ENCODE results near the gene DNAJB8. TPM values are rescaled to one million over a fixed set of nuclear protein-coding genes. Genes with fewer than 3 reads are reported as not detected.

Gene DNAJB8
- total RNA-seq, 1 donor from 2014 or later, result not detected

GRCh38 chr3:128424508-128425069, 42.1 kb downstream of the DNAJB8 start:
- ATAC-seq, result no peak
- intact Hi-C loops (cut with DNase I), result no loop called here

GRCh38 chr3:128423525-128424147, 43.1 kb downstream of the DNAJB8 start:
- ATAC-seq (no peak), DNase-seq (no peak)
- peaks cover 8% of the 10 kb centered on the region for H3K4me1 ChIP-seq
- peaks cover 17% of the 10 kb centered on the region for H3K27me3 ChIP-seq (ENCODE audit: low read depth)
- no peak overlapping the region for H3K27ac ChIP-seq
- no peaks in the 10 kb centered on the region for H3K36me3 ChIP-seq
- H3K9me3 ChIP-seq, result no peaks in the 10 kb centered on the region
- H3K4me3 ChIP-seq, result no peak overlapping the region
- TF ChIP-seq, protein P1, sequence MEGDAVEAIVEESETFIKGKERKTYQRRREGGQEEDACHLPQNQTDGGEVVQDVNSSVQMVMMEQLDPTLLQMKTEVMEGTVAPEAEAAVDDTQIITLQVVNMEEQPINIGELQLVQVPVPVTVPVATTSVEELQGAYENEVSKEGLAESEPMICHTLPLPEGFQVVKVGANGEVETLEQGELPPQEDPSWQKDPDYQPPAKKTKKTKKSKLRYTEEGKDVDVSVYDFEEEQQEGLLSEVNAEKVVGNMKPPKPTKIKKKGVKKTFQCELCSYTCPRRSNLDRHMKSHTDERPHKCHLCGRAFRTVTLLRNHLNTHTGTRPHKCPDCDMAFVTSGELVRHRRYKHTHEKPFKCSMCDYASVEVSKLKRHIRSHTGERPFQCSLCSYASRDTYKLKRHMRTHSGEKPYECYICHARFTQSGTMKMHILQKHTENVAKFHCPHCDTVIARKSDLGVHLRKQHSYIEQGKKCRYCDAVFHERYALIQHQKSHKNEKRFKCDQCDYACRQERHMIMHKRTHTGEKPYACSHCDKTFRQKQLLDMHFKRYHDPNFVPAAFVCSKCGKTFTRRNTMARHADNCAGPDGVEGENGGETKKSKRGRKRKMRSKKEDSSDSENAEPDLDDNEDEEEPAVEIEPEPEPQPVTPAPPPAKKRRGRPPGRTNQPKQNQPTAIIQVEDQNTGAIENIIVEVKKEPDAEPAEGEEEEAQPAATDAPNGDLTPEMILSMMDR (IDR thresholded peaks at IDR 0.05), result no peak
- intact Hi-C loops (cut with DNase I), result no loop called here

More at GRCh38 chr3:128424508-128425069, 42.1 kb downstream of the DNAJB8 start:
- Histone ChIP-seq H3K36me3 (no peaks in the 10 kb centered on the region), H3K27ac (no peak overlapping the region), H3K27me3 (ENCODE audit: low read depth) (peaks cover 24% of the 10 kb centered on the region), H3K4me1 (peaks cover 8% of the 10 kb centered on the region), H3K4me3 (no peak overlapping the region), H3K9me3 (no peaks in the 10 kb centered on the region)
- DNase-seq, result no peak
- TF ChIP-seq, protein P1 (IDR thresholded peaks at IDR 0.05), result no peak

- H3K27me3 ChIP-seq (ENCODE audit: low read depth), result peaks cover 10% of the 10 kb centered on the region
- ATAC-seq (no peak), DNase-seq (no peak)
- no peaks in the 10 kb centered on the region for H3K9me3 ChIP-seq
- H3K27ac ChIP-seq, result no peak overlapping the region
- intact Hi-C loops (cut with DNase I), result no loop called here
- H3K4me1 ChIP-seq, result peaks cover 8% of the 10 kb centered on the region
- no peaks in the 10 kb centered on the region for H3K36me3 ChIP-seq
- no peak overlapping the region for H3K4me3 ChIP-seq
- TF ChIP-seq, protein P1 (IDR thresholded peaks at IDR 0.05), result no peak
These were observed 43.7 kb downstream of the DNAJB8 start for GRCh38 chr3:128422762-128423524.

GRCh38 chr3:128421966-128422365, 44.7 kb downstream of the DNAJB8 start:
- Histone ChIP-seq H3K27me3 (ENCODE audit: low read depth) (peaks cover 4% of the 10 kb centered on the region), H3K4me1 (peaks cover 8% of the 10 kb centered on the region), H3K9me3 (no peaks in the 10 kb centered on the region), H3K27ac (no peak overlapping the region), H3K36me3 (no peaks in the 10 kb centered on the region), H3K4me3 (no peak overlapping the region)
- DNase-seq (no peak), ATAC-seq (no peak)
- intact Hi-C loops (cut with DNase I), result no loop called here
- TF ChIP-seq, protein P1 (IDR thresholded peaks at IDR 0.05), result no peak

DNA sequence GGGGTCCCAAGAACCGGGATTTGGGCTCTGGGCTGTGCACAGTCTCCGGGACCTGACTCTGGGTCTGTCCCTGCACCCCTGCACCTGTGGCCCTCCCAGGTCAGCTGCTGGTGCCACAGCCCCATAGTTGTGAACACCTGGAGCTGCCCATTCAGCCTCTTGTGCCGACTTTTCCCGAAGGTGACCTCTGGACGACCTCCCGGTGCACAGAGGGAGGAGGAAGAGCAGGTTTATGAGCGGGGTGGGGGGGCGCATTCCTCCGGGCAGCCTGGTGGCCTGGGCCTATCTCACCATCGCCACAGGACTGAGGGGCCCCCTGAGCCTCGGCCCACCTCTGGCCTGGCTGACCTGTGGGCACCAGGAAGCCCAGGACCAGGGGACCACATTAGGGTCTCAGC, 45.3 kb downstream of the DNAJB8 start:
- Histone ChIP-seq H3K4me1 (peaks cover 4% of the 10 kb centered on the region), H3K4me3 (no peak overlapping the region), H3K36me3 (no peaks in the 10 kb centered on the region), H3K9me3 (no peaks in the 10 kb centered on the region), H3K27me3 (ENCODE audit: low read depth) (peaks cover 4% of the 10 kb centered on the region), H3K27ac (no peak overlapping the region)
- ATAC-seq (no peak), DNase-seq (no peak)
- intact Hi-C loops (cut with DNase I), result no loop called here
- TF ChIP-seq, protein P1 (IDR thresholded peaks at IDR 0.05), result no peak
